Left kidney (tissue), 2 donors: Measurements from ENCODE around the gene PPIP5K2. TPM values are rescaled to one million over a fixed set of nuclear protein-coding genes. Genes with fewer than 3 reads are reported as not detected.

ENCODE experiments used
- DNase-seq: peaks from one replicate; pipeline ENCODE4 v3.0.0-alpha.2; 2013
- polyA plus RNA-seq: library from polyadenylated mRNA; unstranded; fragments of 120-200 nt; gene quantifications from one replicate; pipeline ENCODE4 v1.2.1, GENCODE V29; 2013; ENCODE audit not compliant: insufficient read length

The PPIP5K2 gene
- polyA plus RNA-seq, 1 donor: 108 TPM

DNA sequence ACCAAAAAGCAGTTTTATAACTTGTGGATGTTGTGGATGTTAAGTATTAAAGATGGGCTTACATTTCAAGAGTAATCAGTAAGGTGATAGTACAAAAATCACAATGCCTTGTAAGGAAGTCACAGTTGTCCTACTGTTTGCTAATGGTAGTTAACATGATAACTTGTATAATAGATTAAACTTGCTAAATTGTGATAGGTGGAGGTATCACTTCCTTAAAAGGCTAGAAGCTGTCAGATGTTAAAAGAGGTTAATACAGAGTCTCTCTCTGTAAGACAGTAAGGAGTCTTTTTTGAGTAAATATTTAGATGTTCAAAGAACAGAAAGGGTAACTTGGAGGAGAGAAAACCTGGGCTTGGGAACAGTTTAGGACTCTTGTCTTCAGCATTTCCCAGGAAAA is 124.3 kb downstream of the PPIP5K2 start:
- DNase-seq: no peak

- no peak for DNase-seq
These were observed 125.7 kb downstream of the PPIP5K2 start for GRCh38 chr5:103245761-103246160.

DNA sequence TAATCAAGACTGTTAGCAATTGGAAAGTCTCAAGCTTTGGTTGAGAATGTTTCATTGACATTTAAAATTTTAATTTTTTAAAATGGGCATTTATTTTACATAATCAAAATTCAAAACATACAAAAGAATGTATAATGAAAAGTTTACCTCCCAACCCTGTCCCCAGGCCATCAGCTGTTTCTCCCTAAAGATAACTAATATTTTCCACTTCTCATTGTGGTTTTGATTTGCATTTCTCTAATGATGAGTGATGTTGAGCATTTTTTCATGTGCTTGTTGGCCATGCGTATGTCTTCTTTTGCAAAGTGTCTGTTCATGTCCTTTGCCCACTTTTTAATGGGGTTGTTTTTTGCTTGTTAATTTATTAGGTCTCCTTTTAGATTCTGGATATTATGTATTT is 127.0 kb downstream of the PPIP5K2 start:
- DNase-seq: no peak

- no peak for DNase-seq
These were observed 129.0 kb downstream of the PPIP5K2 start for GRCh38 chr5:103249068-103249467.

DNA sequence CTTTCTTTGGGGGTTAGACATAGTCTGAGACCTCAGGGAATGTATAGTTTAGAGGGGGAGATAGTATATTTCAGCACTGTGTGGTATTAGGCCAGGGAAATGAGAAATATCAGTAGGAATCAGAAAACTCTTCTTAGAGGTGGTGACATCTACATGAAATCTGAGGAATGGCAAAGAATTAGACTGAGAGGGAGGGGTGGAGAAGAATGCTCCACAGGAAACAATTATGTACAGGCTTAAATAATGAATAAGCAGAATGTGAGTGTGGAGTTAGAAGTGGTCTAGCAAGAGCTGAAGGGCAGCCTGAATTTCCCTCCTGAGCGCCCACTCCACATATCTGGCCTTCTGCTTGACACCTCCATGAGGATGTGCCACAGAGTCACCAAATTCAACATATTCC is 134.8 kb downstream of the PPIP5K2 start:
- no peak for DNase-seq

DNA sequence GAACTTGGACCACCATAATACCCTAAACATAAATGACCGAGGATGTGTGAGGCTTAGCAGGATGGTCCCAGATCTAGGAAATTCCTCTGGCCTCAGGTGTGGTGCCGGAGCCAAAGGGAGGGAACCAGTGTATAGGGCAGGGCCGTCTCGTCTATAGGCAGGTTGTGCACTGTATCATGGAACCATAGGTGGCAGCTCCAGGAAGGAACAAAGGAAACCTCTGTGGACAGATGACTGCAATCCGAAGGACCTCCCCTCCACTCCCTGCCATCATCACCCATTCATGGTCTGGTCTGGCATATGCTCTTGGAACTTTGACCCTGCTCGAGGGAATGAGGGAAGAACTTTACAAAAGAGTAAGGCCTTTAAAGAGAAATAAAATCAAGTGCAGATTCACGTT is 135.6 kb downstream of the PPIP5K2 start:
- no peak for DNase-seq

GRCh38 chr5:103256178-103256577 is 136.1 kb downstream of the PPIP5K2 start:
- DNase-seq: no peak

GRCh38 chr5:103258368-103258956 is 138.4 kb downstream of the PPIP5K2 start, which contains the start of gene MACIR:
Gene MACIR (plus strand): TSS chr5:103258763. CDS start chr5:103275920, 17,157 bp downstream.
- DNase-seq: peak; percentile 96

GRCh38 chr5:103258957-103259704 is 139.0 kb downstream of the PPIP5K2 start:
- peak; percentile 61 for DNase-seq

DNA sequence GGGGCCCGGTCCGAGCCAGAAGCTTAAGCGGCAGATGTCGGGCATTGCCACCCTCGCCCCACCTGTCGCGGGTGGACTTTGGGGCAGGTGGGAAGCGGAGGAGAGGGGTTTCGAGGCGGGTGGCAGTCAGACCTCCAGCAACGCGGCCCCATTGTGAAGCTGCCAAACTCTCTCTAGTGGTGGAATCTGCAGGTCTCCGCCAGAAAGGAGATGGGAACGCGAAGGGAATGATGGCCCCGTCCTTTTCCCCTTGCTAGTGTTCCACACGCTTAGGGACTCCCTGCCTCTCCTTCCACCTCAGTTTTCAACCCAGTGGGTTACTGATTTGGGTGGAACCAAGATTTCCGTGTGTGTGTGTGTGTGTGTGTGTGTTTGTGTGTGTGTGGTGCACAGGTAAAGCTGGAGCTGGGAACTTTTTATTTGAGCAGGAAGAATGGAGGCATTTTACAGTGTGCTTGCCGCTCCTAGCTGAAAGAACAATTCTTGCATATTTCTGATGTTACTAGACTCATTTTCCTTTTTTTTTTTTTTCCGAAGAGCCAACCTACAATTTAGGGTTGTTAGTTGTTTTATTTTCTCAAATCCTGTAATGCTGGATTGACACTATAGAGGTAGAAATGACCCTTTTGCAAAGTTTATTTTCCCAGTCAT is 139.7 kb downstream of the PPIP5K2 start:
- peak; percentile 35 for DNase-seq

- DNase-seq: no peak
These were observed 140.8 kb downstream of the PPIP5K2 start for GRCh38 chr5:103260951-103261350.

Other genes with a start within 250 kb of the PPIP5K2 start
- 14.3 TPM for gene GIN1, start 163 bp upstream of the PPIP5K2 start, polyA plus RNA-seq
- gene MACIR, start 138.5 kb downstream of the PPIP5K2 start, polyA plus RNA-seq: 19.8 TPM